SKM-1 treated with dmso at 0.1 percent for 144 hours (cell line): ENCODE results near the gene EDC4.

Experiments
- DNase-seq: peaks from one replicate; lab custom pipeline; 2025; ENCODE audit not compliant: unreplicated experiment; lab: John Stamatoyannopoulos, UW

The EDC4 gene

DNA sequence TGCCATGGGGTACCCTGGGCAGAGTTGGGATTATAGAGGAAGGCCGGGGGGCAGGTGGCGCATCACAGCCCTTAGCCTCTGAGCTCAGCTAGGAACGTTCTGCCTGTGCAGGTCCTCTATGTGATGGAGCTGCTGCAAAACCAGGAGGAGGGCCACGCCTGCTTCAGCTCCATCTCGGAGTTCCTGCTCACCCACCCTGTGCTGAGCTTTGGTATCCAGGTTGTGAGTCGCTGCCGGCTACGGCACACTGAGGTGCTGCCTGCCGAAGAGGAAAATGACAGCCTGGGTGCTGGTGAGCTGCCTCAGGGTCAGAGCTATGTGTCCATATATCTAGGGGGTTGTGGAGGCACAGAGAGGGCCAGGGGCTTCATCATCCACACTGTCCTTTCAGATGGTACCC is 6.0 kb downstream of the EDC4 start:
- DNase-seq: no peak

DNA sequence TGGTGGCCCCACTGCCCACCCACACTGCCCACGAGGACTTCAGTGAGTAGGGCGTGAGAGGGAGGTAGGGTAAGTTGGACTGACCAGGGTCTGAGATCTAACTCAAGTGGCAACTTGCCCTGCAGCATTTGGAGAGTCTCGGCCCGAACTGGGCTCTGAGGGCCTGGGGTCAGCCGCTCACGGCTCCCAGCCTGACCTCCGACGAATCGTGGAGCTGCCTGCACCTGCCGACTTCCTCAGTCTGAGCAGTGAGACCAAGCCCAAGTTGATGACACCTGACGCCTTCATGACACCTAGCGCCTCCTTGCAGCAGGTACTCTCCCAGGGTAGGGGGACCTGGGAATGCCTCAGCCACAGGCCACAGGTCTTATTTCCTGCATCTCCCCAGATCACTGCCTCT is 6.6 kb downstream of the EDC4 start:
- no peak for DNase-seq

DNA sequence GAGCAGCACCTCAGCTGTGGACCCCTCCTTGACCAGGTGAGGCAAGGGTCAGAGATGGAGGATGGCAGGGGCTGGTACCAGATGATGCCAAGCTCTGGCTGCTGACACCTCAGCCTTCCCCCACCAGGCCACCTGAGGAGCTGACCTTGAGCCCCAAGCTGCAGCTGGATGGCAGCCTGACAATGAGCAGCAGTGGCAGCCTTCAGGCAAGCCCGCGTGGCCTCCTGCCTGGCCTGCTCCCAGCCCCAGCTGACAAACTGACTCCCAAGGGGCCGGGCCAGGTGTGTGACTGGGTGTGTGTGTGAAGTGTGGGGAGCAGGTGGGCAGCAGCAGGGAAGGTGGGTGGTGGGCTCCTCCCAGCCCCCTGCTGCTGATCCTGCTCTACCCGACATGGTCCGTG is 7.1 kb downstream of the EDC4 start:
- DNase-seq: no peak

DNA sequence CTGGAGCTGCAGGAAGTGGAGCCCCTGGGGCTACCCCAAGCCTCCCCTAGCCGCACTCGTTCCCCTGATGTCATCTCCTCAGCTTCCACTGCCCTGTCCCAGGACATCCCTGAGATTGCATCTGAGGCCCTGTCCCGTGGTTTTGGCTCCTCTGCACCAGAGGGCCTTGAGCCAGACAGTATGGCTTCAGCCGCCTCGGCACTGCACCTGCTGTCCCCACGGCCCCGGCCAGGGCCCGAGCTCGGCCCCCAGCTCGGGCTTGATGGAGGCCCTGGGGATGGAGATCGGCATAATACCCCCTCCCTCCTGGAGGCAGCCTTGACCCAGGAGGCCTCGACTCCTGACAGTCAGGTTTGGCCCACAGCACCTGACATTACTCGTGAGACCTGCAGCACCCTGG is 7.7 kb downstream of the EDC4 start:
- no peak for DNase-seq

DNA sequence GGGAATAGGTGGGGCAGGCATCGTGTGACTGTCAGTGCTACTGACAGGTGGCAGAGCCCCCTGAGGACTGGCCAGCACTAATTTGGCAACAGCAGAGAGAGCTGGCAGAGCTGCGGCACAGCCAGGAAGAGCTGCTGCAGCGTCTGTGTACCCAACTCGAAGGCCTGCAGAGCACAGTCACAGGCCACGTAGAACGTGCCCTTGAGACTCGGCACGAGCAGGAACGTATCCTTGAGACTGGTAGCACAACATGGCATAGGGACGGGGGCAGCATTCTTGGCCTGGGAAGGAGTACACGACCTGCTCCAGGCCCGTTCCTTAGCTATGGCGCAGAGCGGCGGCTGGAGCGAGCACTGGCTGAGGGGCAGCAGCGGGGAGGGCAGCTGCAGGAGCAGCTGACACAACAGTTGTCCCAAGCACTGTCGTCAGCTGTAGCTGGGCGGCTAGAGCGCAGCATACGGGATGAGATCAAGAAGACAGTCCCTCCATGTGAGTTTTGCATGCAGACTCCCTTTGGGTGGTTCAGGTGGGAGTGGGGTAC is 8.8 kb downstream of the EDC4 start:
- no peak for DNase-seq

DNA sequence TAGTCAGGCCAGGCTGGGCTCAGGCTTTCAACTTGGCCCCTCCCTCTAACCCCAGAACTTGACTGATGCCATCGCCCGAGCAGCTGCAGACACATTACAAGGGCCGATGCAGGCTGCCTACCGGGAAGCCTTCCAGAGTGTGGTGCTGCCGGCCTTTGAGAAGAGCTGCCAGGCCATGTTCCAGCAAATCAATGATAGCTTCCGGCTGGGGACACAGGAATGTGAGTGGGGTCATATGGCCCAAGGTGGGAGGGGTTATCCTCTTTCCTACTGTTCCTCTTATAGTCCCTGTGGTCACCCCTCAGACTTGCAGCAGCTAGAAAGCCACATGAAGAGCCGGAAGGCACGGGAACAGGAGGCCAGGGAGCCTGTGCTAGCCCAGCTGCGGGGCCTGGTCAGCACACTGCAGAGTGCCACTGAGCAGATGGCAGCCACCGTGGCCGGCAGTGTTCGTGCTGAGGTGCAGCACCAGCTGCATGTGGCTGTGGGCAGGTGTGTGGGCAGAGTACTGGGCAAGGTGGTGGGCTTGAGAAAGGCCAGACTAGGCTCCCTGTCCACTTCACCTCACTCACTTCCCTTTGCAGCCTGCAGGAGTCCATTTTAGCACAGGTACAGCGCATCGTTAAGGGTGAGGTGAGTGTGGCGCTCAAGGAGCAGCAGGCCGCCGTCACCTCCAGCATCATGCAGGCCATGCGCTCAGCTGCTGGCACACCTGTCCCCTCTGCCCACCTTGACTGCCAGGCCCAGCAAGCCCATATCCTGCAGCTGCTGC is 9.7 kb downstream of the EDC4 start:
- DNase-seq: no peak

DNA sequence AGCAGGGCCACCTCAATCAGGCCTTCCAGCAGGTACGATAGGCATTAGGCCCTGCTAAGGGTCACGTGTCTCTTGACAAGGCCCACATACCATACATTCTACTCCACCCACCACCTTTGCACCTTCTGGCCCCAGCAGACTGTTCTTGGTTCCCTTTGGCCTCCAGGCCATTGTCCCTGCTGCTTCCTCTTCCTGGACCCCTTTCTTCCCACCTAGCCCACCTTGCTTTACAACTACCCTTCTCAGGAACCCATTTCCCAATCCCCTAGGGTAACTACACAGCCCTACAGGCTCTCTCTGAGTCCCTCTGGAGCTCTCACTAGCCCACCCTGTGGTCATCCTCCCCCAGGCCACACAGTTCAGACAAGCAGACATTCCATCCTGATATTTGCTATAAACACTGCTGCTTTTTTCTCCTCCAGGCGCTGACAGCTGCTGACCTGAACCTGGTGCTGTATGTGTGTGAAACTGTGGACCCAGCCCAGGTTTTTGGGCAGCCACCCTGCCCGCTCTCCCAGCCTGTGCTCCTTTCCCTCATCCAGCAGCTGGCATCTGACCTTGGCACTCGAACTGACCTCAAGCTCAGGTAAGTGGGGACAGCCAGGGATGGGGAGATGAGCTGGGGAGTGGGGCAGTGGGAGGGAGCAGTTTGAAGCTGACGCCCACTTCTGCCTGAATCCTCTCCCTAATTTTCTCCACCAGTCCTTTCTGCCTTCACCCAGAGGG is 10.5 kb downstream of the EDC4 start:
- DNase-seq: no peak

DNA sequence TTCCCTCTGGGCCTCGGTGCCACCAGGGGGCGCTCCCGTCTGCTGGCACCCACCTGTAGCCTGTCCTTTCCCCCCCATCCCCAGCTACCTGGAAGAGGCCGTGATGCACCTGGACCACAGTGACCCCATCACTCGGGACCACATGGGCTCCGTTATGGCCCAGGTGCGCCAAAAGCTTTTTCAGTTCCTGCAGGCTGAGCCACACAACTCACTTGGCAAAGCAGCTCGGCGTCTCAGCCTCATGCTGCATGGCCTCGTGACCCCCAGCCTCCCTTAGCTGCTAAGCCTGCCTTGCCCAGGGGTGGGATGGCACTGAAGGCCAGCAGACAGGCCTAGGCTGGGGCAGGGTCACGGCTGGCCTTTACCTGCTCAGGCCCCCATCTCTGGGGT is 11.0 kb downstream of the EDC4 start:
- peak; percentile 37 for DNase-seq

DNA sequence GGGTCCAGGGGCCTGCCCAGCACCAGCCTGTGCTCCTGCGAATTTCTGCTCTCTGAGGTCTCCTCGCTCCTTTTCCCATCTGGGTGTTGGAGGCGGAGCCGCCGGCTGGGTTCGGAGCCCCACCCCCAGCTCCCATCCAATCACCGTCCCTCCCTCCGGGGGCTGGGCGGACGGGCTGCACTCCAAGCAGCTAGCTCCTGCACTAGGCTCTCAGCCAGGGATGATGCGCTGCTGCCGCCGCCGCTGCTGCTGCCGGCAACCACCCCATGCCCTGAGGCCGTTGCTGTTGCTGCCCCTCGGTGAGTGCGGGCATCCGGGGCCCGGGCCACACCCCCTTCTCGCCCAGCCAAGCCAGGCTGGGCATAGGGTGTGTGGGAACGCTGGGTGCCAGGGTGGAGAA is 11.8 kb downstream of the EDC4 start, which contains the start of gene NRN1L:
NRN1L (plus strand) TSS at position 202 of the 400 bp plus-strand sequence; CDS start at position 221, 19 bp downstream.
- no peak for DNase-seq

DNA sequence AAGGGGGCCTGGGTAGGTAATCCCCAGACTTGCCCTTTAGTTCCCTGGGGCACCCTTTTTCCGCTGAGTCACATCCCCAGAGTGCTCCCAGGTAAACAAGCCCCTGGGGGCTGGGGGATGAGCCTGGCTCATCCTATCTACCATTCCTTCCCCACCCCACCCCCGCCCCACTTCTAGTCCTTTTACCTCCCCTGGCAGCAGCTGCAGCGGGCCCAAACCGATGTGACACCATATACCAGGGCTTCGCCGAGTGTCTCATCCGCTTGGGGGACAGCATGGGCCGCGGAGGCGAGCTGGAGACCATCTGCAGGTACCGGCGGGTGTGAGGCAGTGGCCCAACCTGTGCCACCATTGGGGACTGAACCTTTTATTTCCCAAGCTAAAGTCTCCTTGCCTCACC is 12.7 kb downstream of the EDC4 start:
- DNase-seq: no peak

DNA sequence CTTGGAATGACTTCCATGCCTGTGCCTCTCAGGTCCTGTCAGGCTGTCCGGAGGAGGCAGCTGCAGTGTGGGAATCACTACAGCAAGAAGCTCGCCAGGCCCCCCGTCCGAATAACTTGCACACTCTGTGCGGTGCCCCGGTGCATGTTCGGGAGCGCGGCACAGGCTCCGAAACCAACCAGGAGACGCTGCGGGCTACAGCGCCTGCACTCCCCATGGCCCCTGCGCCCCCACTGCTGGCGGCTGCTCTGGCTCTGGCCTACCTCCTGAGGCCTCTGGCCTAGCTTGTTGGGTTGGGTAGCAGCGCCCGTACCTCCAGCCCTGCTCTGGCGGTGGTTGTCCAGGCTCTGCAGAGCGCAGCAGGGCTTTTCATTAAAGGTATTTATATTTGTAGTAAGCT is 13.1 kb downstream of the EDC4 start:
- no peak for DNase-seq

DNA sequence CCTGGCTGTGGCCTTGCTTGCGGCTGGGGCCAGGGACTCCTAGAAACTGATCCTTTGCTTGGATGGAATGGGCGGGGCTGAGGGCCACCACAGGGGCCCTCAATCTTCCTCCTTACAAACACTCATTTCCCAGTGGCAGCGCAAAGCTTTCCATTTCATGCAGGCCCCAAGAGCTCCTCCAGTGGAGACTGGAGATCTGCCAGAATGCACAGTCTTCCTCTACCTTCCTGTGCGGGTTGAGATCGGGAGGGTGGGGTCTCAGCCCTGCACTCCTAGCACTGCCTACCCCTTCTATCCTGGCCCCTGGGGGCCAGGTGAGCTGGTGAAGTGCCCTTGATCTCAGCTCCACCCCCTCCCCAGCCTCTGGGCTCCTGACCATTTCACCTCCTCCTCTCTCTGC is 13.5 kb downstream of the EDC4 start:
- DNase-seq: no peak

DNA sequence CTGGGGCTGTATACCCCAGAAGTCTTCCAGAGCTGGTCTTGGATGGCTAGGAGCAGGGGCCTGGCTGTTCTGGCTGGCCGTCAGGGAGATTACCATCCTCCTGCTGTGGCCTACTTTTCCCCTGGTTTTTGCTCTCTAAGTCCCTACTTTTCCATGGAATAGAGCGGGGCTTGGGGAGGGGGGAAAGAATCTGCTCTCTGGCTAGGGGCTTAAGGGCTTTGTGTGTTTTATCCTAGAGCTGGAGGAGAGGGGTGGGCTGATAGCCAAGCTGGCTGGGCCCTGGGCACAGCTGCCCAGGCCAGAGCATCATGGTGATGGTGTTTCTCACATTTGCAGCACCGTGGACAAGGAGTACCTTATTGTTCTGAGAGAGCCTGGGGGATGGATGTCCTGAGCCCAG is 15.5 kb downstream of the EDC4 start:
- DNase-seq: no peak

DNA sequence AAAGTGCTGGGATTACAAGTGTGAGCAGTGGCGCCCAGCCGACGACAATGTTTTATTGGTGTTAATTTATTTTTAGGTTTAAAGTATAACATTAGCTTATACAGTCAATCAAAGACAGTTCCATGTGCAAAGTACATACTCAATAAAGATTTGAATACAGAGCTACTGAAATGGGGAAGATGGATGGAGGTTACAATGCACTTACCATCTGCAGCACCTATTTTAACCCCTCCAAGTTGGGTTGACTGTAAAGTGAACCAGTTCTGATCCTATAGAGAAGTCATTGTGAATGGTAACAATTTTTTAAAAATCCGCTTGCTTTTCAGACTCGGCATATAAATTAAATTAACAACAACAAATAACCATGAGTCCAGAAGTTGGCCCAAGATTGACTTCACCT is 19.5 kb downstream of the EDC4 start:
- DNase-seq: no peak

DNA sequence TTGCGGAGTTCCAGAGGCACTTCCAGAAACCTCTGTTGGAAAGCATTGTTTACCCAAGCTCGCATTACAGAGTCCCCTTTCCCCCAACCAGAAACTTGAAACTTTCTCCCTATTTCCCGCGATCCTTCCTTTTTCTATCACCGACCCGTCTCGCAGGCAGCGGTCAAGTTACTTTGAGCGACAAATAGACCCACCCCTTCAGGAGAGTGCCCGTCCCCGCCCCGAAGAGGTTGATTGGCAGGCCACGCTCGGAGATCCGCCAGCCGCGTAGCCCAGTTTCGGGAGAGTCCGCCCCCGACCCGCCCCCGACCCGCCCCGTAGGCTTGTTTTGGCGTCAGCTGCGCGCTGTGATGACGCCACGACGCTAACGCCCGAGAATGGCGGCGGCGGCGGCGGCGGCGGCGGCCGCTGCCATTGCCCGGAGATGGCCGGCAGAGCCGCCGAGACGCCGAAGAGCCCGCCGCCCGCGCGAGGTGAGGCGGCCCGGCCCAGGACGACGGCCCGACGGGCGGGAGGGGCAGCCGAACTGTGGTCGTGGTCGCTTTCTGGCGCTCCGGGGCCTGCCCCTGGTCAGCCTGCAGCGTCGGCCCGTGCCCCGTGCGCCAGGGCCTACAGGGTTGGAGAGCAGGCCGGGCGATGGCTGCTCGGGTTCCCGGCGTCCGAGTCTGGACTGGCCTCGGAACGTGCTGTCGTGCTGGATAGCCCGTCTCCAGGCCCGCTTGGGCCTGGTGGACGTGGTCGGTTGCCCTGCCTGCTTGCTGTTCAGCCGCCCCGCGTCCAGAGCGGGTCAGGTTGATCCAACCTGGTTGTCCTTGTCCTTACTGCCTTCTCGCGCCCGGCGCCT is 20.3 kb downstream of the EDC4 start, which contains the start of gene PSKH1:
PSKH1 (plus strand) TSS at position 356 of the 844 bp plus-strand sequence. CDS start 15,496 bp downstream, outside the sequence.
- DNase-seq: peak; percentile 91

DNA sequence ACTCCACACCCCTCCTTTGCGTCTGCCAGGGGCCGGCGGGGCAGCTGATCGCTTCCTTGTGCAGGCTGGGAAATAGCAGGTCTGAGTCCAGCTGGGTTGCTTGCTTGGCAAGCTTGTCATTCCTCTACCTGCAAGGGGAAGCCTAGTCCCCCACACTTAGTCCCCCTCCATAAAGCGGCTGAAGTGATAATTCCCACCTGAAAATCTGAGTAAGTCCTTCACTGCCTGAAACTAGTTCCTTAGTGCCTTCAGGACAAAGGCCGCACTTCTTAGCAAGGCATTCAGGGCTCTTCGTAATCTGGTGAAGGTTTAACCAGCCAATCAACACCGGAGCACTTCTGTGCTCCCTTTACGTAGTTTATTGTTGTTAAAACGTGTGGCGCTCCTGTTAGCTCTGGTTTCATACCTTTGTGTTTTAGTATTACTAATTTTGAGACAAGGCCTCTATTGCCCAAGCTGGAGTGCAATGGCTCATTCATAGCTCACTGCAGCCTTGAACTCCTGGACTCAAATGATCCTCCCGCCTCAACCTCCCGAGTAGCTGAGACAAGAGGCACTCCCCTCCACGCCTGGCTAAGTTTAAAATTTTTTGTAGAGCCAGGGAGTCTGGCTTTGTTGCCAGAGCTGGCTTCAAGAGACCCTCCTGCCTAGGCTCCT is 21.0 kb downstream of the EDC4 start:
- DNase-seq: no peak

DNA sequence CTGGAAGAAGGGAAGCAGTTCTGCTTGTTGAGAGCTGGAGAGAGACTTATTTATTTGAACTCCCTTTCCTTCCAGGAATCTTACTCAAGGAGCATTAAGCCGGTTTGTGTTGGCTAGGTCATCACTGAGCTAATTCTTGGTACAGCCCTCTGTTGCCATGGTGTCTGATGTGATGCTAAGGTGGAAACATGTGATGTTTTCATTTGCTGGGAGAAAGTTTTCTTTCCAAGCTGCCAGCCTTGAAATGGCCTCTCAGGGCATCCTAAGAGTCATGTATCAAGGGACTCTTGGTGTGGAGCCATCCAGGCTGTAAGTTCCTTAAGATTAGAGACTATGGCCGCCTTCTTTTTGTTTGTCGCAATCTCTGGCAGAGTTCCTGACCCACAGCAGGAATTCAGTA is 24.4 kb downstream of the EDC4 start:
- DNase-seq: no peak

DNA sequence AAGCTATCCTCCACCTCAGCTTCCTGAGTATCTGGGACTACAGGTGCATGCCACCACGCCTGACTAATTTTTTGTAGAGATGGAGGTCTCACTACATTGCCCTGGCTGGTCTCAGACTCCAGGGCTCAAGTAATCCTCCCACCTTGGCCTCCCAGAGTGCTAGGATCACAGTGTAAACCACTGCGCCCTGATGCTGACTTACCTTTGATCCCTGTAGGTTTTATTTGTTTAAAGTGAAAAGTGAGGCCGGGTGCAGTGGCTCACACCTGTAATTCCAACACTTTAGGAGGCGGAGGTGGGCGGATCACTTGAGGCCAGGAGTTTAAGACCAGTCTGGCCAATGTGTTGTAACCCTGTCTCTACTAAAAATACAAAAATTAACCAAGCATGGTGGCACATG is 28.9 kb downstream of the EDC4 start:
- DNase-seq: no peak

DNA sequence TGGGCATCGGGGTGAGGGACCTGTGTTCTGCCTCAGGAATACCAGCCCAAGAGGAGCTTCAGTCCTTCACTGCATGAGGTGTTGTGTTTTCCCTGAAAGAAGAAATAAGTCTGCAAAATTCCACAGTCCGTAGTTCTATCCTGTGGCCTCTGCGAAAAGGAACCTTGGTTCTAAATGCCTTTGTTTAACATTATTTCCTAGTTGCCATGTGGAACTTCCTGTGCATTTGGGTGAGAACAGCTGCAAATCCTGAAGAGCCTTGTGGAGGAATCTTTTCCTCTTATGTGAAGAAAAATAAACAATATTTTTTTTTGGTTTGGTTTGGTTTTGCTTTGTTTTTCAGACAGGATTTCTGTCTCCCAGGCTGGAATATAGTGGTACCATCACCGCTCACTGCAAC is 30.0 kb downstream of the EDC4 start:
- DNase-seq: no peak

DNA sequence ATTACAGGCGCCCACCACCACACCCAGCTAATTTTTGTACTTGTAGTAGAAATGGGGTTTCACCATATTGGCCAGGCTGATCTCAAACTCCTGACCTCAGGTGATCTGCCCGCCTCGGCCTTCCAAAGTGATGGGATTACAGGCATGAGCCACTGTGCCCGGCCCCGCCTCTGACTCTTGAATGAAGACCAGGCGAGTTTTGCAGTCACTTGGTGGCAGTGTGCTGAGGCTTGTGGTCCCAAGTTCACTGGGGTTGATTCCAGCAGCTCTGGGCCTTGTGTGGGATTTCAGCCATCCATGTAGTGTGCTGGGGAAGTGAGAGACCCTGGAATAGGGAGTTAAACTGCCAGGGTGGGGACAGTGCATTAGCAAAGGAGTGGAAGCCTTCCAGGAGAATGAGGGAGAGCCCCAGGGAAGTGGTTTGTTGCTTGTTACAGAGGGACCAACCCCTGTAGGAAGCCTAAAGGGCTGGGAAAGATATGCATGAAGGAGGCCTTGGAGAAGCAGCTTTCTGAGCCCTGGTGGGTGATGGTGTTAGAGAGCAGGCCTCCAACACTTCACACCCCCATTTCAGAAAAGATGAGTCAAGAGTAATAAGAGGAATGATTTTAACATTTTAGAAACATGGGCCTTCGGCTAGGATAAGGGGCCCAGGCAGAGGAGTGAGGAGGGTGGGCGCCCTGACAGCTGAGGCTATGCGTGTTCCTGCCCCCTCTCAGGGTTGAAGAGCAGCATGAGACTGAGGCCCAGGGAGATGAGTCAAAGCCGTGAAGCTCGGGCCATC is 34.7 kb downstream of the EDC4 start:
- no peak for DNase-seq
